Measurements from ENCODE around the gene EPHX1. TPM values are rescaled to one million over a fixed set of nuclear protein-coding genes. Genes with fewer than 3 reads are reported as not detected.
A peak's percentile ranks its signal among the peaks of the same experiment; 100 is the strongest.

Gene EPHX1
- total and polyA plus RNA-seq, 2 of the 8 experiments (the other 6 are each of a cell fraction or from before 2014, with no cell fraction given) = 45.3 to 79.1 TPM

- TF ChIP-seq BRCA1 (IDR thresholded peaks at IDR 0.05; ENCODE audit: low read depth, low read length) (no peak), HDAC2 (IDR thresholded peaks at IDR 0.05; ENCODE audit: borderline replicate concordance in 1 of 2, low read depth in 2 of 2, low read length in 2 of 2) (peak in 1 of 2 experiments; percentile 79; a peak in 1 of 4 replicates), RAD21 (IDR thresholded peaks at IDR 0.05 in 1 of 2, conservative IDR thresholded peaks at IDR 0.05 in 1 of 2; ENCODE audit: low read depth in 2 of 2, low read length in 2 of 2) (peak; percentile 31 to 61; a peak in 3 of 4 replicates), TCF12 (IDR thresholded peaks at IDR 0.05; ENCODE audit: low read depth, low read length) (no peak), E2F6 (IDR thresholded peaks at IDR 0.05) (no peak), GABPA (IDR thresholded peaks at IDR 0.05; ENCODE audit: borderline replicate concordance, insufficient read depth, low read length) (0 out of 2 replicates have a peak, but pooled peaks have one; percentile 21), SIN3A (conservative IDR thresholded peaks at IDR 0.05 in 1 of 2, IDR thresholded peaks at IDR 0.05 in 1 of 2; ENCODE audit: low read depth in 1 of 2, low read length in 2 of 2) (0 out of 4 replicates have a peak, but pooled peaks of 1 of the 2 experiments have one; percentile 22), CTCF (IDR thresholded peaks at IDR 0.05; ENCODE audit: control extremely low read depth in 1 of 3, insufficient read depth in 1 of 3, low read depth in 1 of 3, low read length in 3 of 3) (peak; percentile 66 to 74 (median 71))
These were observed 1.9 kb downstream of the EPHX1 start (continued) for GRCh38 chr1:225811622-225812487.
